HepG2 (cell line): ENCODE results near the gene ATOSB. TPM values are rescaled to one million over a fixed set of nuclear protein-coding genes. Genes with fewer than 3 reads are reported as not detected.

Source experiments
- ARNT ChIP-seq: fragments of 450-650 bp; IDR thresholded peaks from 2 replicates; pipeline ENCODE4 v1.6.1; 2017
- CEBPB ChIP-seq: IDR thresholded peaks from 2 replicates; pipeline ENCODE4 v1.6.1; 2011; ENCODE audit warnings: low read depth, low read length, improper control_type of control experiment, borderline replicate concordance
- EP300 ChIP-seq, 3 experiments: sonication (generic) in 1 of 3; formaldehyde crosslinking in 1 of 3; IDR thresholded peaks; 2 replicates each; pipeline versions ENCODE4 v1.5.1 to v1.6.1; 2011 to 2020; ENCODE audit warnings: low read depth in 2 of 3, low read length in 2 of 3, borderline replicate concordance in 1 of 3, improper control_type of control experiment in 1 of 3, mild to moderate bottlenecking in 1 of 3, missing genetic modification reagents in 1 of 3, moderate library complexity in 1 of 3
- GTF2F1 ChIP-seq: fragments of 150-350 bp; IDR thresholded peaks from 2 replicates; pipeline ENCODE4 v1.6.1; 2014; ENCODE audit warnings: low read length
- HMGA1 ChIP-seq: sonication (generic); formaldehyde crosslinking; conservative IDR thresholded peaks from 2 replicates; pipeline ENCODE4 v1.4.0; 2020; ENCODE audit warnings: missing genetic modification reagents
- NFATC3 ChIP-seq: sonication (generic); formaldehyde crosslinking; IDR thresholded peaks from 2 replicates; pipeline ENCODE4 v1.5.1; 2020; ENCODE audit warnings: mild to moderate bottlenecking, missing genetic modification reagents
- PHF20 ChIP-seq: sonication (generic); formaldehyde crosslinking; IDR thresholded peaks from 2 replicates; pipeline ENCODE4 v1.5.0; 2020; ENCODE audit warnings: mild to moderate bottlenecking, missing genetic modification reagents
- RORA ChIP-seq: sonication (generic); formaldehyde crosslinking; IDR thresholded peaks from 2 replicates; pipeline ENCODE4 v1.5.0; 2020; ENCODE audit warnings: mild to moderate bottlenecking, missing genetic modification reagents, moderate library complexity
- SYNCRIP ChIP-seq: fragments of 200-400 bp; formaldehyde crosslinking; IDR thresholded peaks from 2 replicates; pipeline ENCODE4 v1.6.1; 2018; ENCODE audit warnings: mild to moderate bottlenecking, low read depth, low read length; ENCODE audit not compliant: insufficient read depth
- ZFP1 ChIP-seq: IDR thresholded peaks from 2 replicates; pipeline ENCODE4 v1.6.1; 2016
- ZFY ChIP-seq: sonication (generic); formaldehyde crosslinking; IDR thresholded peaks from 2 replicates; pipeline ENCODE4 v1.4.0; 2020; ENCODE audit warnings: missing genetic modification reagents
- ZNF615 ChIP-seq: sonication (generic); formaldehyde crosslinking; IDR thresholded peaks from 2 replicates; pipeline ENCODE4 v1.5.0; 2020; ENCODE audit warnings: mild to moderate bottlenecking, missing genetic modification reagents, borderline replicate concordance
- polyA plus RNA-seq, 8 experiments: library from polyadenylated mRNA; depleted of rRNA in 3 of 8; stranded (reverse) in 7 of 8; unstranded in 1 of 8; fragments of >200 nt; fragmentation: Illumina TruSeq in 4 of 8; extraction: Trizol in 4 of 8; gene quantifications; 2 replicates each; pipeline versions ENCODE4 v1.2.1 to v1.2.3, GENCODE V29; 2011 to 2016; ENCODE audit warnings: low read depth in 4 of 8, missing spikeins in 1 of 8, mixed read lengths in 1 of 8; ENCODE audit not compliant: insufficient read depth in 1 of 8
- total RNA-seq, 5 experiments: library from RNA; depleted of rRNA; stranded (reverse); fragments of >200 nt; fragmentation: Illumina TruSeq; extraction: Trizol; gene quantifications; 2 replicates each; pipeline ENCODE4 v1.2.3, GENCODE V29; 2016; ENCODE audit warnings: low read depth in 1 of 5
- TF ChIP-seq, protein P1 (sequence below): sonication (generic); formaldehyde crosslinking; IDR thresholded peaks from 2 replicates; pipeline ENCODE4 v1.5.0; 2020; ENCODE audit warnings: missing genetic modification reagents
- TF ChIP-seq, protein P2 (sequence below): sonication (generic); formaldehyde crosslinking; IDR thresholded peaks from 2 replicates; pipeline ENCODE4 v1.4.0; 2020; ENCODE audit warnings: missing genetic modification reagents
- TF ChIP-seq, protein P3 (sequence below): sonication (generic); formaldehyde crosslinking; conservative IDR thresholded peaks from 2 replicates; pipeline ENCODE4 v1.8.0; 2022; ENCODE audit warnings: mild to moderate bottlenecking, moderate library complexity, missing genetic modification reagents
- TF ChIP-seq, protein P4 (sequence below): sonication (generic); formaldehyde crosslinking; IDR thresholded peaks from 2 replicates; pipeline ENCODE4 v1.4.0; 2020; ENCODE audit warnings: missing genetic modification reagents
- TF ChIP-seq, protein P5 (sequence below): sonication (generic); formaldehyde crosslinking; IDR thresholded peaks from 2 replicates; pipeline ENCODE4 v1.5.1; 2020; ENCODE audit warnings: mild to moderate bottlenecking, missing genetic modification reagents, moderate library complexity

Gene ATOSB
- total and polyA plus RNA-seq, 2 of the 13 experiments (the other 11 are each of a cell fraction or from before 2014, with no cell fraction given) = 1.9 to 6.4 TPM

DNA sequence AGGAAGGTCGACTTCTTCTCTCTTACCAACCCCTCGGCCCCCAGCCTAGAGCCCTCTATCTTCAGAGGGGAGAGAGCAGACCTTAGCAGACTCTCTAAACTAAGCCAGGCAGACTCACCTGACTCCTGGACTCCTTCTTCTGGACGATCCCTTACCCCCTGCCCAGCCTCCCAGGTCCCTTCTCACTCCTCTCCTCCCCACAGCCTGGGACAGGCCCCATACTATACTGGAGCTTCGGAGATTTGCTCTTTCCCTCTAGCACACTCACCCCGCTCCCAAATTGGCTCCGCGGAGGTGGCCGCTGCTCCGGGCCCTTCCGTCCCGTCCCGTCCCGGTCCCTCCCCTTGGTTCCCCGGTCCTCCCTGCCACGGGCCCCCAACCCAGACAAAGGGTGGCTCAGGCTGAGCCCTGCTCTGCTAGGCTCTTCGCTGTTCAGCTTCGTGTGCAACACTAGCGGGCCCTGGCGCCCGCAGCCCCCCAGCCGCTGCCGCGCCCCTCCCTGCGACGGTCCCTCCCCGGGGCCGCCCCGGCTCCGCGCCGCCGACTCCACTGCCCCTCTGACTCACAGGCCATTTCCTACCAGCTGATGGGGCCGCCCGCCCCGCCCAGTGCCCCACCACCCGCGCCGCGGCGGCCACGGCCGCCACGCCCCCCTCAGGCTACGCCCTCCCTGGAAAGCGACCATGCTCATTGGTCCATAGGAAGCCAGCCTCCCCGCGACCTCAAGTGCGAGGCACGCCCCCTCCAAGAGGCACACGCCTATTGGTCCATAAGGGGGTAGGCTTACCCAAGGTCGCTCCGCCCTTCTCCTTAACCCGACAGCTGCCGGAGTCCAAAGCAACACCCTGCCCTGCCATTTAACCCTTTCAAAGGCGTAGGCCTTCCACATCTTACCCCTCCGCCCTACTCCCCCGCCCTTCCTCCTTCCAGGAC lies 4.4 kb downstream of the ATOSB start (continued):
- TF ChIP-seq, protein P1, sequence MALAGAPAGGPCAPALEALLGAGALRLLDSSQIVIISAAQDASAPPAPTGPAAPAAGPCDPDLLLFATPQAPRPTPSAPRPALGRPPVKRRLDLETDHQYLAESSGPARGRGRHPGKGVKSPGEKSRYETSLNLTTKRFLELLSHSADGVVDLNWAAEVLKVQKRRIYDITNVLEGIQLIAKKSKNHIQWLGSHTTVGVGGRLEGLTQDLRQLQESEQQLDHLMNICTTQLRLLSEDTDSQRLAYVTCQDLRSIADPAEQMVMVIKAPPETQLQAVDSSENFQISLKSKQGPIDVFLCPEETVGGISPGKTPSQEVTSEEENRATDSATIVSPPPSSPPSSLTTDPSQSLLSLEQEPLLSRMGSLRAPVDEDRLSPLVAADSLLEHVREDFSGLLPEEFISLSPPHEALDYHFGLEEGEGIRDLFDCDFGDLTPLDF (CRISPR knock-in tag) = no peak
- TF ChIP-seq ZNF615 = no peak
- TF ChIP-seq ARNT = no peak
- TF ChIP-seq SYNCRIP = no peak
- no peak for TF ChIP-seq ZFP1 (CRISPR knock-in tag)
- TF ChIP-seq RORA (CRISPR knock-in tag) = no peak
- TF ChIP-seq PHF20 = no peak
- TF ChIP-seq, protein P2, sequence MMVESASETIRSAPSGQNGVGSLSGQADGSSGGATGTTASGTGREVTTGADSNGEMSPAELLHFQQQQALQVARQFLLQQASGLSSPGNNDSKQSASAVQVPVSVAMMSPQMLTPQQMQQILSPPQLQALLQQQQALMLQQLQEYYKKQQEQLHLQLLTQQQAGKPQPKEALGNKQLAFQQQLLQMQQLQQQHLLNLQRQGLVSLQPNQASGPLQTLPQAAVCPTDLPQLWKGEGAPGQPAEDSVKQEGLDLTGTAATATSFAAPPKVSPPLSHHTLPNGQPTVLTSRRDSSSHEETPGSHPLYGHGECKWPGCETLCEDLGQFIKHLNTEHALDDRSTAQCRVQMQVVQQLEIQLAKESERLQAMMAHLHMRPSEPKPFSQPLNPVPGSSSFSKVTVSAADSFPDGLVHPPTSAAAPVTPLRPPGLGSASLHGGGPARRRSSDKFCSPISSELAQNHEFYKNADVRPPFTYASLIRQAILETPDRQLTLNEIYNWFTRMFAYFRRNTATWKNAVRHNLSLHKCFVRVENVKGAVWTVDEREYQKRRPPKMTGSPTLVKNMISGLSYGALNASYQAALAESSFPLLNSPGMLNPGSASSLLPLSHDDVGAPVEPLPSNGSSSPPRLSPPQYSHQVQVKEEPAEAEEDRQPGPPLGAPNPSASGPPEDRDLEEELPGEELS (CRISPR knock-in tag) = no peak
- no peak for TF ChIP-seq ZFY (CRISPR knock-in tag)
- no peak for TF ChIP-seq HMGA1 (CRISPR knock-in tag)
- TF ChIP-seq, protein P3, sequence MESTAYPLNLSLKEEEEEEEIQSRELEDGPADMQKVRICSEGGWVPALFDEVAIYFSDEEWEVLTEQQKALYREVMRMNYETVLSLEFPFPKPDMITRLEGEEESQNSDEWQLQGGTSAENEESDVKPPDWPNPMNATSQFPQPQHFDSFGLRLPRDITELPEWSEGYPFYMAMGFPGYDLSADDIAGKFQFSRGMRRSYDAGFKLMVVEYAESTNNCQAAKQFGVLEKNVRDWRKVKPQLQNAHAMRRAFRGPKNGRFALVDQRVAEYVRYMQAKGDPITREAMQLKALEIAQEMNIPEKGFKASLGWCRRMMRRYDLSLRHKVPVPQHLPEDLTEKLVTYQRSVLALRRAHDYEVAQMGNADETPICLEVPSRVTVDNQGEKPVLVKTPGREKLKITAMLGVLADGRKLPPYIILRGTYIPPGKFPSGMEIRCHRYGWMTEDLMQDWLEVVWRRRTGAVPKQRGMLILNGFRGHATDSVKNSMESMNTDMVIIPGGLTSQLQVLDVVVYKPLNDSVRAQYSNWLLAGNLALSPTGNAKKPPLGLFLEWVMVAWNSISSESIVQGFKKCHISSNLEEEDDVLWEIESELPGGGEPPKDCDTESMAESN (CRISPR knock-in tag) = 0 out of 2 replicates have a peak, but pooled peaks have one; percentile 48
- TF ChIP-seq, protein P4, sequence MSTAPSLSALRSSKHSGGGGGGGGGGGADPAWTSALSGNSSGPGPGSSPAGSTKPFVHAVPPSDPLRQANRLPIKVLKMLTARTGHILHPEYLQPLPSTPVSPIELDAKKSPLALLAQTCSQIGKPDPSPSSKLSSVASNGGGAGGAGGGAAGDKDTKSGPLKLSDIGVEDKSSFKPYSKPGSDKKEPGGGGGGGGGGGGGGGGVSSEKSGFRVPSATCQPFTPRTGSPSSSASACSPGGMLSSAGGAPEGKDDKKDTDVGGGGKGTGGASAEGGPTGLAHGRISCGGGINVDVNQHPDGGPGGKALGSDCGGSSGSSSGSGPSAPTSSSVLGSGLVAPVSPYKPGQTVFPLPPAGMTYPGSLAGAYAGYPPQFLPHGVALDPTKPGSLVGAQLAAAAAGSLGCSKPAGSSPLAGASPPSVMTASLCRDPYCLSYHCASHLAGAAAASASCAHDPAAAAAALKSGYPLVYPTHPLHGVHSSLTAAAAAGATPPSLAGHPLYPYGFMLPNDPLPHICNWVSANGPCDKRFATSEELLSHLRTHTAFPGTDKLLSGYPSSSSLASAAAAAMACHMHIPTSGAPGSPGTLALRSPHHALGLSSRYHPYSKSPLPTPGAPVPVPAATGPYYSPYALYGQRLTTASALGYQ (CRISPR knock-in tag) = no peak
- TF ChIP-seq, protein P5, sequence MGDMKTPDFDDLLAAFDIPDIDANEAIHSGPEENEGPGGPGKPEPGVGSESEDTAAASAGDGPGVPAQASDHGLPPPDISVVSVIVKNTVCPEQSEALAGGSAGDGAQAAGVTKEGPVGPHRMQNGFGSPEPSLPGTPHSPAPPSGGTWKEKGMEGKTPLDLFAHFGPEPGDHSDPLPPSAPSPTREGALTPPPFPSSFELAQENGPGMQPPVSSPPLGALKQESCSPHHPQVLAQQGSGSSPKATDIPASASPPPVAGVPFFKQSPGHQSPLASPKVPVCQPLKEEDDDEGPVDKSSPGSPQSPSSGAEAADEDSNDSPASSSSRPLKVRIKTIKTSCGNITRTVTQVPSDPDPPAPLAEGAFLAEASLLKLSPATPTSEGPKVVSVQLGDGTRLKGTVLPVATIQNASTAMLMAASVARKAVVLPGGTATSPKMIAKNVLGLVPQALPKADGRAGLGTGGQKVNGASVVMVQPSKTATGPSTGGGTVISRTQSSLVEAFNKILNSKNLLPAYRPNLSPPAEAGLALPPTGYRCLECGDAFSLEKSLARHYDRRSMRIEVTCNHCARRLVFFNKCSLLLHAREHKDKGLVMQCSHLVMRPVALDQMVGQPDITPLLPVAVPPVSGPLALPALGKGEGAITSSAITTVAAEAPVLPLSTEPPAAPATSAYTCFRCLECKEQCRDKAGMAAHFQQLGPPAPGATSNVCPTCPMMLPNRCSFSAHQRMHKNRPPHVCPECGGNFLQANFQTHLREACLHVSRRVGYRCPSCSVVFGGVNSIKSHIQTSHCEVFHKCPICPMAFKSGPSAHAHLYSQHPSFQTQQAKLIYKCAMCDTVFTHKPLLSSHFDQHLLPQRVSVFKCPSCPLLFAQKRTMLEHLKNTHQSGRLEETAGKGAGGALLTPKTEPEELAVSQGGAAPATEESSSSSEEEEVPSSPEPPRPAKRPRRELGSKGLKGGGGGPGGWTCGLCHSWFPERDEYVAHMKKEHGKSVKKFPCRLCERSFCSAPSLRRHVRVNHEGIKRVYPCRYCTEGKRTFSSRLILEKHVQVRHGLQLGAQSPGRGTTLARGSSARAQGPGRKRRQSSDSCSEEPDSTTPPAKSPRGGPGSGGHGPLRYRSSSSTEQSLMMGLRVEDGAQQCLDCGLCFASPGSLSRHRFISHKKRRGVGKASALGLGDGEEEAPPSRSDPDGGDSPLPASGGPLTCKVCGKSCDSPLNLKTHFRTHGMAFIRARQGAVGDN (CRISPR knock-in tag) = peak; percentile 46; the same call in 1 of the 2 replicates
- no peak for TF ChIP-seq GTF2F1
- TF ChIP-seq CEBPB = peak; percentile 52; the same call in 1 of the 2 replicates
- TF ChIP-seq NFATC3 (CRISPR knock-in tag) = no peak
- no peak for TF ChIP-seq EP300 (IDR thresholded peaks at IDR 0.05; ENCODE audit: low read depth in 2 of 2, low read length in 2 of 2)
- no peak for TF ChIP-seq EP300 (CRISPR knock-in tag; IDR thresholded peaks at IDR 0.05; ENCODE audit: borderline replicate concordance)
